HepG2 (cell line): ENCODE measurements around the gene P2RX2. TPM values are rescaled to one million over a fixed set of nuclear protein-coding genes. Genes with fewer than 3 reads are reported as not detected.

ENCODE experiments used
- AGO2 ChIP-seq: fragments of 200-400 bp; formaldehyde crosslinking; optimal IDR thresholded peaks from 2 replicates; pipeline ENCODE3; 2017; ENCODE audit warnings: mild to moderate bottlenecking, low read depth, low read length, moderate library complexity
- ZBTB40 ChIP-seq, 2 experiments: fragments of 450-650 bp in 1 of 2; sonication (generic) in 1 of 2; formaldehyde crosslinking in 1 of 2; IDR thresholded peaks; 2 replicates each; pipeline versions ENCODE4 v1.6.1 to v1.8.0; 2016 to 2022; ENCODE audit warnings: antibody characterized with exemption in 1 of 2, mild to moderate bottlenecking in 1 of 2, missing genetic modification reagents in 1 of 2
- polyA plus RNA-seq, 8 experiments: library from polyadenylated mRNA; depleted of rRNA in 3 of 8; stranded (reverse) in 7 of 8; unstranded in 1 of 8; fragments of >200 nt; fragmentation: Illumina TruSeq in 4 of 8; extraction: Trizol in 4 of 8; gene quantifications; 2 replicates each; pipeline versions ENCODE4 v1.2.1 to v1.2.3, GENCODE V29; 2011 to 2016; ENCODE audit warnings: low read depth in 4 of 8, missing spikeins in 1 of 8, mixed read lengths in 1 of 8; ENCODE audit not compliant: insufficient read depth in 1 of 8
- total RNA-seq, 5 experiments: library from RNA; depleted of rRNA; stranded (reverse); fragments of >200 nt; fragmentation: Illumina TruSeq; extraction: Trizol; gene quantifications; 2 replicates each; pipeline ENCODE4 v1.2.3, GENCODE V29; 2016; ENCODE audit warnings: low read depth in 1 of 5

P2RX2 gene
- total and polyA plus RNA-seq, 2 of the 13 experiments (the other 11 are each of a cell fraction or from before 2014, with no cell fraction given) = not detected

GRCh38 chr12:132619386-132620112, 973 bp downstream of the P2RX2 start (continued):
- TF ChIP-seq ZBTB40 (IDR thresholded peaks at IDR 0.05) = no peak
- no peak for TF ChIP-seq ZBTB40 (CRISPR knock-in tag; IDR thresholded peaks at IDR 0.05)
- TF ChIP-seq AGO2 = no peak
